IMR-90 (cell line): Measurements from ENCODE around the gene UBE3C. TPM values are rescaled to one million over a fixed set of nuclear protein-coding genes. Genes with fewer than 3 reads are reported as not detected.

Experiments
- ATAC-seq: fragments of 200-7000 bp; cut with Tn5 transposase; 2 replicates; pipeline ENCODE4 v1.9.1; 2020; ENCODE audit warnings: low read depth, mild to moderate bottlenecking, moderate library complexity
- BruUV-seq: library from RNA; stranded (reverse); fragments of 400-500 nt; replicated peaks from 2 replicates; lab custom pipeline; 2021; lab: Mats Ljungman, UMichigan
- CTCF ChIA-PET: fragments of 300-600 bp; formaldehyde crosslinking; extraction: SDS; loops from one replicate; lab custom pipeline; 2021; ENCODE audit warnings: antibody characterized with exemption; lab: Yijun Ruan, JAX
- POLR2A ChIA-PET: fragments of 300-600 bp; sonication (Branson Sonifier 250); formaldehyde crosslinking; loops from one replicate; lab custom pipeline; 2022; ENCODE audit warnings: antibody characterized with exemption; ENCODE audit not compliant: unreplicated experiment; lab: Charles Lee
- DNase-seq: peaks from one replicate; pipeline ENCODE4 v3.0.0; 2013
- H2AFZ ChIP-seq: replicated peaks from 2 replicates; pipeline ENCODE3; 2013; ENCODE audit warnings: low read length, mild to moderate bottlenecking; ENCODE audit not compliant: poor library complexity
- H2AK5ac ChIP-seq: 2 replicates; pipeline ENCODE4 v1.6.1; 2013; ENCODE audit warnings: low read depth, low read length, inconsistent platforms
- H2AK9ac ChIP-seq: replicated peaks from 2 replicates; pipeline ENCODE3; 2013; ENCODE audit warnings: mild to moderate bottlenecking, low read depth, low read length, moderate library complexity; ENCODE audit not compliant: poor library complexity
- H2BK120ac ChIP-seq: 2 replicates; pipeline ENCODE4 v1.6.1; 2013; ENCODE audit warnings: low read depth, low read length, inconsistent platforms
- H2BK15ac ChIP-seq: 3 replicates; pipeline ENCODE4 v1.6.1; 2013; ENCODE audit warnings: low read depth, low read length, inconsistent platforms
- H2BK20ac ChIP-seq: 2 replicates; pipeline ENCODE4 v1.6.1; 2013; ENCODE audit warnings: low read depth, mild to moderate bottlenecking, inconsistent platforms, low read length, moderate library complexity
- H2BK5ac ChIP-seq: 2 replicates; pipeline ENCODE4 v1.6.1; 2013; ENCODE audit warnings: mild to moderate bottlenecking, low read depth, low read length, inconsistent platforms; ENCODE audit not compliant: poor library complexity, severe bottlenecking
- H3K14ac ChIP-seq: replicated peaks from 2 replicates; pipeline ENCODE4 v1.6.1; 2013; ENCODE audit warnings: low read depth, low read length, inconsistent platforms
- H3K18ac ChIP-seq: 2 replicates; pipeline ENCODE4 v1.6.1; 2013; ENCODE audit warnings: low read depth, low read length, control low read depth
- H3K23ac ChIP-seq: 2 replicates; pipeline ENCODE4 v1.6.1; 2013; ENCODE audit warnings: low read depth, low read length, inconsistent platforms
- H3K27ac ChIP-seq: 2 replicates; pipeline ENCODE4 v1.5.1; 2013; ENCODE audit warnings: mild to moderate bottlenecking, control low read depth, low read length; ENCODE audit not compliant: insufficient read depth
- H3K27me3 ChIP-seq: 2 replicates; pipeline ENCODE4 v1.6.1; 2013; ENCODE audit warnings: low read length; ENCODE audit not compliant: control insufficient read depth, insufficient read depth
- H3K36me3 ChIP-seq: 2 replicates; pipeline ENCODE4 v1.6.1; 2013; ENCODE audit warnings: low read length, mixed read lengths; ENCODE audit not compliant: control insufficient read depth, insufficient read depth
- H3K4ac ChIP-seq: 2 replicates; pipeline ENCODE4 v1.6.1; 2013; ENCODE audit warnings: low read depth, low read length, inconsistent platforms
- H3K4me1 ChIP-seq: 2 replicates; pipeline ENCODE4 v1.6.1; 2013; ENCODE audit warnings: low read length, mixed read lengths; ENCODE audit not compliant: control insufficient read depth, insufficient read depth
- H3K4me2 ChIP-seq: 2 replicates; pipeline ENCODE4 v1.6.1; 2013; ENCODE audit warnings: low read depth, mild to moderate bottlenecking, control low read depth, low read length, moderate library complexity
- H3K4me3 ChIP-seq: 2 replicates; pipeline ENCODE4 v1.5.1; 2013; ENCODE audit warnings: low read depth, mild to moderate bottlenecking, control low read depth, low read length, moderate library complexity; ENCODE audit not compliant: insufficient read depth
- H3K56ac ChIP-seq: 2 replicates; pipeline ENCODE4 v1.6.1; 2013; ENCODE audit warnings: low read length, inconsistent platforms; ENCODE audit not compliant: insufficient read depth; ENCODE audit errors: extremely low read depth
- H3K79me1 ChIP-seq, 2 experiments: 2 replicates each; pipeline ENCODE4 v1.6.1; 2013; ENCODE audit warnings: low read length in 2 of 2, inconsistent platforms in 1 of 2, low read depth in 1 of 2
- H3K9ac ChIP-seq: 2 replicates; pipeline ENCODE4 v1.6.1; 2013; ENCODE audit warnings: low read depth, low read length, control low read depth
- H3K9me1 ChIP-seq: 2 replicates; pipeline ENCODE4 v1.6.1; 2013; ENCODE audit warnings: low read length, inconsistent platforms; ENCODE audit not compliant: insufficient read depth
- H3K9me3 ChIP-seq: 2 replicates; pipeline ENCODE4 v1.6.1; 2013; ENCODE audit warnings: low read length; ENCODE audit not compliant: control insufficient read depth, insufficient read depth
- H4K20me1 ChIP-seq: 2 replicates; pipeline ENCODE4 v1.6.1; 2013; ENCODE audit warnings: low read length, inconsistent platforms; ENCODE audit not compliant: insufficient read depth
- H4K5ac ChIP-seq: 2 replicates; pipeline ENCODE4 v1.6.1; 2013; ENCODE audit warnings: mild to moderate bottlenecking, low read depth, low read length, control low read depth
- H4K8ac ChIP-seq, 2 experiments: 2 replicates each; pipeline ENCODE4 v1.6.1; 2013; ENCODE audit warnings: low read depth in 2 of 2, low read length in 2 of 2, control low read depth in 1 of 2, inconsistent platforms in 1 of 2
- H4K91ac ChIP-seq: 2 replicates; pipeline ENCODE4 v1.6.1; 2013; ENCODE audit warnings: low read depth, low read length, inconsistent platforms; ENCODE audit not compliant: insufficient read depth
- POLR2A ChIP-seq: IDR thresholded peaks from 2 replicates; pipeline ENCODE4 v1.6.1; 2012; ENCODE audit warnings: mild to moderate bottlenecking, low read depth, low read length
- WGBS, 2 experiments: methylation state at CpG; one replicate each; pipeline versions ENCODE4 v1.1.5 to v1.1.7; 2013; ENCODE audit warnings: missing lambda C conversion rate in 2 of 2; ENCODE audit not compliant: insufficient read length in 1 of 2; ENCODE audit errors: extremely low coverage in 2 of 2; 5-methylcytosine and 5-hydroxymethylcytosine counted together
- dilution Hi-C: fragments of 300-500 bp; cut with HindIII; formaldehyde crosslinking; loops from one replicate; pipeline ENCODE4 v1.14.3; 2018; ENCODE audit warnings: low sequenced_read_pairs; ENCODE audit not compliant: unreplicated experiment
- in situ Hi-C: fragments of 300-500 bp; cut with MboI; formaldehyde crosslinking; loops from 3 replicates; pipeline ENCODE4 v1.14.3; 2019; ENCODE audit warnings: low sequenced_read_pairs, inconsistent platforms, mixed read lengths
- intact Hi-C: fragments of 100-400 bp; cut with micrococcal nuclease; formaldehyde crosslinking; loops from 2 replicates; pipeline ENCODE4 v1.10.0; 2022
- polyA plus RNA-seq, 3 experiments: library from polyadenylated mRNA; depleted of rRNA; stranded (reverse); fragments of >200 nt; gene quantifications; 2 replicates each; pipeline ENCODE4 v1.2.3, GENCODE V29; 2012; ENCODE audit warnings: low replicate concordance in 1 of 3
- total RNA-seq: library from RNA; depleted of rRNA; stranded (reverse); fragments of >200 nt; gene quantifications from 2 replicates; pipeline ENCODE4 v1.2.3, GENCODE V29; 2012

UBE3C gene
- total and polyA plus RNA-seq, 2 of the 4 experiments (the other 2 are of a cell fraction), result 43.0 to 60.6 TPM

- H3K18ac ChIP-seq, result no peak overlapping the region
Observed at GRCh38 chr7:157291404-157292080, 152.8 kb downstream of the UBE3C start.

More at GRCh38 chr7:157291404-157292080, 152.8 kb downstream of the UBE3C start:
- H3K36me3 ChIP-seq, result no peaks in the 10 kb centered on the region
- no peak overlapping the region for H2AFZ ChIP-seq
- H3K4ac ChIP-seq, result no peak overlapping the region
- intact Hi-C loops (no loop called here), dilution Hi-C loops (no loop called here), in situ Hi-C loops (no loop called here)
- no peaks in the 10 kb centered on the region for H3K4me1 ChIP-seq
- peaks cover 3% of the 10 kb centered on the region for H3K9me3 ChIP-seq
- no peak for ATAC-seq
- H3K4me2 ChIP-seq, result no peak overlapping the region
- H2AK9ac ChIP-seq, result no peak overlapping the region
- no peak overlapping the region for H2BK15ac ChIP-seq
- H3K27me3 ChIP-seq, result no peaks in the 10 kb centered on the region; the same call in 1 of the 2 replicates
- no peak overlapping the region for H4K8ac ChIP-seq
- no peak overlapping the region for H2BK20ac ChIP-seq
- no peak overlapping the region for H3K56ac ChIP-seq
- H3K23ac ChIP-seq, result no peak overlapping the region
- no peak overlapping the region for H3K27ac ChIP-seq
- H2AK5ac ChIP-seq, result no peak overlapping the region
- POLR2A ChIA-PET, result no interaction called here
- no peak overlapping the region for H2BK120ac ChIP-seq
- no peak overlapping the region for H3K14ac ChIP-seq
- no peak overlapping the region for H4K91ac ChIP-seq
- no peak overlapping the region for H3K4me3 ChIP-seq
- H3K79me1 ChIP-seq, result no peaks in the 10 kb centered on the region
- no peaks in the 10 kb centered on the region for H3K9me1 ChIP-seq
- CTCF ChIA-PET, result no interaction called here
- 76% methylated on average over 12 of the region's 29 CpGs; no CpG with 5 or more reads in 1 of the 2 experiments for WGBS, 2 experiments
- no TSS peak for BruUV-seq
- no peak overlapping the region for H3K9ac ChIP-seq
- no peaks in the 10 kb centered on the region for H4K20me1 ChIP-seq
- H2BK5ac ChIP-seq, result no peak overlapping the region
- no peak for TF ChIP-seq POLR2A
- no peak for DNase-seq
- no peak overlapping the region for H4K5ac ChIP-seq
